ENCODE data around the gene WDR20. TPM values are rescaled to one million over a fixed set of nuclear protein-coding genes. Genes with fewer than 3 reads are reported as not detected.

Gene WDR20
- total RNA-seq, 1 donor from 2014 or later: 28.5 TPM

DNA sequence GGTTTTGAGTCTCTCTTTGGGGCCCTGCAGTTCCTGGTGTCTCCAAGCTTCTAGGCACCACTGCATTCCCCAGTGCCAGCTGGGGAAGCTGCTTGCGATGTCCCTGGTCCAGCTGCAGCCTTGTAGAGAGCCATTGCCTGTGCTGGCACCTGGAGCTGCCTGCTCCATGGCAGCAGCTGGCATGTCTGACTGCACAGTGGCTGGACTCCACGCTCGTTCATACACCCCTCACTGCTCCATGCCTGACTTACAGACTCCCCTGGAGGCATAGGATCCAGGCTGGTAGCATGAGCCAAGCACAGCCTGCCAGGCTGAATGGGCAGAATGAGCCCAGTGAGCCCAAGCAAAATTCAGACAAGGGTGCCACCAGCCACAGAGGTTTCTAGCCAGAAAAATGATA is 21.8 kb upstream of the WDR20 start:
- H3K9me3 Mint-ChIP-seq (ENCODE audit: unreplicated experiment): no peaks in the 10 kb centered on the region
- no peak overlapping the region for H3K4me3 Mint-ChIP-seq (ENCODE audit: unreplicated experiment)
- DNase-seq (ENCODE audit: low spot score): no peak
- H3K27me3 Mint-ChIP-seq (ENCODE audit: unreplicated experiment): peaks cover 5% of the 10 kb centered on the region
- TF ChIP-seq, protein P1, sequence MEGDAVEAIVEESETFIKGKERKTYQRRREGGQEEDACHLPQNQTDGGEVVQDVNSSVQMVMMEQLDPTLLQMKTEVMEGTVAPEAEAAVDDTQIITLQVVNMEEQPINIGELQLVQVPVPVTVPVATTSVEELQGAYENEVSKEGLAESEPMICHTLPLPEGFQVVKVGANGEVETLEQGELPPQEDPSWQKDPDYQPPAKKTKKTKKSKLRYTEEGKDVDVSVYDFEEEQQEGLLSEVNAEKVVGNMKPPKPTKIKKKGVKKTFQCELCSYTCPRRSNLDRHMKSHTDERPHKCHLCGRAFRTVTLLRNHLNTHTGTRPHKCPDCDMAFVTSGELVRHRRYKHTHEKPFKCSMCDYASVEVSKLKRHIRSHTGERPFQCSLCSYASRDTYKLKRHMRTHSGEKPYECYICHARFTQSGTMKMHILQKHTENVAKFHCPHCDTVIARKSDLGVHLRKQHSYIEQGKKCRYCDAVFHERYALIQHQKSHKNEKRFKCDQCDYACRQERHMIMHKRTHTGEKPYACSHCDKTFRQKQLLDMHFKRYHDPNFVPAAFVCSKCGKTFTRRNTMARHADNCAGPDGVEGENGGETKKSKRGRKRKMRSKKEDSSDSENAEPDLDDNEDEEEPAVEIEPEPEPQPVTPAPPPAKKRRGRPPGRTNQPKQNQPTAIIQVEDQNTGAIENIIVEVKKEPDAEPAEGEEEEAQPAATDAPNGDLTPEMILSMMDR (IDR thresholded peaks at IDR 0.05; ENCODE audit: unreplicated experiment): no peak
- no peaks in the 10 kb centered on the region for H3K4me1 Mint-ChIP-seq (ENCODE audit: unreplicated experiment)
- H3K27ac Mint-ChIP-seq (ENCODE audit: unreplicated experiment): no peak overlapping the region
- peaks cover 13% of the 10 kb centered on the region for H3K36me3 Mint-ChIP-seq (ENCODE audit: low read depth, unreplicated experiment)

DNA sequence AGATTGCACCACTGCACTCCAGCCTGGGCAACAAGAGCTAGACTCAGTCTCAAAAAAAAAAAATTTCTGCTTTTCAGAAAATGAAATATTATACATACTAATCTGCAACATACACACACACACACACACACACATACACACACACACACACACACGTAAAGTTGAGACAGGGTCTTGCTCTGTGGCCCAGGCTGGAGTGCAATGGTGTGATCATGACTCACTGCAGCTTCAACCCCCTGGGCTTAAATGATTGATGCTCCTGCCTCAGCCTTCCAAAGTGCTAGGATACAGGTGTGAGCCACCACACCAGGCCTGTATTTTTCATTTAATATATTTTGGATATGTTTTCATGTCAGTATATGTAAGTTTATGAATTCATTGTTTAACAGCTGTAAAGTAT is 18.8 kb upstream of the WDR20 start:
- peaks cover 7% of the 10 kb centered on the region for H3K4me1 Mint-ChIP-seq (ENCODE audit: unreplicated experiment)
- no peak overlapping the region for H3K27ac Mint-ChIP-seq (ENCODE audit: unreplicated experiment)
- no peaks in the 10 kb centered on the region for H3K9me3 Mint-ChIP-seq (ENCODE audit: unreplicated experiment)
- H3K4me3 Mint-ChIP-seq (ENCODE audit: unreplicated experiment): no peak overlapping the region
- TF ChIP-seq, protein P1 (IDR thresholded peaks at IDR 0.05; ENCODE audit: unreplicated experiment): no peak
- H3K36me3 Mint-ChIP-seq (ENCODE audit: low read depth, unreplicated experiment): peaks cover 13% of the 10 kb centered on the region
- DNase-seq (ENCODE audit: low spot score): no peak
- peaks cover 5% of the 10 kb centered on the region for H3K27me3 Mint-ChIP-seq (ENCODE audit: unreplicated experiment)

DNA sequence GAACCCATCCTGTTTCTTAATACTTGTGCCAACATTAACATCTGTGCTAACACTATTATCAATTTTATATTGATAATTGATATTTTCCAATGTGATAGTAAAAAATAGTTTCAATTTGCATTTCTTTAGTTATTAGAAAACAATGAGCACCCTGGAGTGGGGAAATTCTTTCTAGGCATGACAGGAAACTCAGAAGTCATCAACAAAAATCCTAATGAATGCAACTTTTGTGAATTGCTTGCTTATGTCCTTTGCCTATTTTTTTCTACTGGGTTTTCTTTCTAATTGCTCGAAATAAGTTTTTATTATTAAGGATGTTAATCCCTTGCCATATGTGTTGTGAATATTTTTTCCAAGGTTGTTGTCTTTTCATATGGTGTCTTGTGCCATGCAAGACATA is 18.1 kb upstream of the WDR20 start:
- no peak overlapping the region for H3K27ac Mint-ChIP-seq (ENCODE audit: unreplicated experiment)
- TF ChIP-seq, protein P1 (IDR thresholded peaks at IDR 0.05; ENCODE audit: unreplicated experiment): no peak
- no peak for DNase-seq (ENCODE audit: low spot score)
- no peak overlapping the region for H3K4me3 Mint-ChIP-seq (ENCODE audit: unreplicated experiment)
- peaks cover 11% of the 10 kb centered on the region for H3K4me1 Mint-ChIP-seq (ENCODE audit: unreplicated experiment)
- H3K36me3 Mint-ChIP-seq (ENCODE audit: low read depth, unreplicated experiment): peaks cover 8% of the 10 kb centered on the region
- H3K27me3 Mint-ChIP-seq (ENCODE audit: unreplicated experiment): peaks cover 2% of the 10 kb centered on the region
- H3K9me3 Mint-ChIP-seq (ENCODE audit: unreplicated experiment): no peaks in the 10 kb centered on the region

DNA sequence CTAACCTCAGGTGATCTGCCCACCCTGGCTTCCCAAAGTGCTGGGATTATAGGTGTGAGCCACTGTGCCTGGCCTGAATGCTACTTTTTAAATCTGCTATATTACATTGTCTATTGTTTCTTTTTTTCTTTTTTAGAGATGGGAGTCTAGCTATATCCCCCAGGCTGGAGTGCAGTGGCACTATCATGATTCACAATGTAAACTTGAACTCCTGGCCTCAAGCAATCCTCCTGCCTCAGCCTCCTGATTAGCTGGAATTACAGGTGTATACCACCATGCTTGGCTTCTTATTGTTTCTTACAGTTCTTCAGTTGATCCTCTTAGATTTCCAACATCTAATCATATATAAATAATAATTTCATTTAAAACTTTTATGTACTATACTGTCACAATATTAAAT is 15.3 kb upstream of the WDR20 start:
- Mint-ChIP-seq H3K27me3 (ENCODE audit: unreplicated experiment) (no peaks in the 10 kb centered on the region), H3K9me3 (ENCODE audit: unreplicated experiment) (no peaks in the 10 kb centered on the region), H3K4me3 (ENCODE audit: unreplicated experiment) (no peak overlapping the region), H3K27ac (ENCODE audit: unreplicated experiment) (no peak overlapping the region), H3K36me3 (ENCODE audit: low read depth, unreplicated experiment) (no peaks in the 10 kb centered on the region), H3K4me1 (ENCODE audit: unreplicated experiment) (peaks cover 11% of the 10 kb centered on the region)
- TF ChIP-seq, protein P1 (IDR thresholded peaks at IDR 0.05; ENCODE audit: unreplicated experiment): no peak
- DNase-seq (ENCODE audit: low spot score): no peak

DNA sequence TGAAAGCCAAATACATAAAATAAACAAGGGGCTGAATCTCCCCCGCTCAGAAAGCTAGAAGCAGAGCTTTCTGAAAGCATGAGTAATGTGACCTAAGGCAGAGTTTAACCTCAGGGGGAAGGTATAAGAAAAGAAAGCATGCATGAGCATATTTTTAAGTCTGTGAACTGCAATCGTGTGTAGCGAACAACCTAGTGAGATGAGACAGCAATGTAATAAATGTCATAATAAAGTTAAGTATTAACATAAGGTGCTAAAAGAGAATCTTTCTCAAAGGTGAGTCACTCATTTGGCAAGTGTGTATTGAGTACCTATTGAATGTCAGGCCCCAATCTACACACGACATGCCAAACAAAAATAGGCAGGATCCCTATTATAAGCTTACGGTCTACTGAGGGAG is 14.2 kb upstream of the WDR20 start:
- Mint-ChIP-seq H3K4me1 (ENCODE audit: unreplicated experiment) (peaks cover 11% of the 10 kb centered on the region), H3K27ac (ENCODE audit: unreplicated experiment) (peak overlapping the region; percentile 2), H3K4me3 (ENCODE audit: unreplicated experiment) (no peak overlapping the region), H3K36me3 (ENCODE audit: low read depth, unreplicated experiment) (peaks cover 3% of the 10 kb centered on the region), H3K9me3 (ENCODE audit: unreplicated experiment) (no peaks in the 10 kb centered on the region), H3K27me3 (ENCODE audit: unreplicated experiment) (no peaks in the 10 kb centered on the region)
- DNase-seq (ENCODE audit: low spot score): no peak
- TF ChIP-seq, protein P1 (IDR thresholded peaks at IDR 0.05; ENCODE audit: unreplicated experiment): no peak

Measured in endothelial cell (in vitro differentiated cells).